OCI-LY3 (cell line): ENCODE results near the gene S100A13.
"Not testable (repeated sequence)": the region's sequence is repeated elsewhere in the genome, so short reads cannot be mapped to it uniquely, and the experiment has no call there.

ENCODE experiments used
- H2AFZ ChIP-seq: fragments of 200-600, 300-600 bp; shearing (Covaris generic); 2 replicates; pipeline ENCODE4 v1.6.0; 2014; ENCODE audit warnings: antibody characterized with exemption, low read depth, low read length
- H3K27ac ChIP-seq: fragments of 200-600, 300-600 bp; sonication (generic); 2 replicates; pipeline ENCODE4 v1.5.1; 2014; ENCODE audit warnings: mild to moderate bottlenecking, low read length, moderate library complexity, mixed read lengths
- H3K27me3 ChIP-seq: fragments of 200-600, 300-600 bp; sonication (generic); 2 replicates; pipeline ENCODE4 v1.6.1; 2014; ENCODE audit warnings: low read depth, low read length, mixed read lengths
- H3K36me3 ChIP-seq: fragments of 200-600, 300-600 bp; sonication (generic); replicated peaks from 2 replicates; pipeline ENCODE3; 2014; ENCODE audit warnings: low read depth, low read length, mixed read lengths
- H3K4me1 ChIP-seq: fragments of 300-600, 200-600 bp; sonication (generic); 2 replicates; pipeline ENCODE4 v1.6.1; 2014; ENCODE audit warnings: low read length, mixed read lengths
- H3K4me2 ChIP-seq: fragments of 200-600, 300-600 bp; sonication (generic); 2 replicates; pipeline ENCODE4 v1.6.1; 2014; ENCODE audit warnings: low read length, mixed read lengths
- H3K4me3 ChIP-seq: fragments of 300-600, 200-600 bp; sonication (generic); 2 replicates; pipeline ENCODE4 v1.5.1; 2014; ENCODE audit warnings: antibody characterized with exemption, mild to moderate bottlenecking, low read length, moderate library complexity
- H3K79me2 ChIP-seq: fragments of 300-600, 200-600 bp; shearing (Covaris generic); 2 replicates; pipeline ENCODE4 v1.6.1; 2014; ENCODE audit warnings: mild to moderate bottlenecking, low read length, mixed read lengths
- H3K9ac ChIP-seq: fragments of 300-600, 200-600 bp; shearing (Covaris generic); 2 replicates; pipeline ENCODE4 v1.6.0; 2014; ENCODE audit warnings: mild to moderate bottlenecking, low read length, moderate library complexity
- H3K9me3 ChIP-seq: fragments of 200-600, 300-600 bp; shearing (Covaris generic); 2 replicates; pipeline ENCODE4 v1.6.1; 2014; ENCODE audit warnings: low read length, mixed read lengths; ENCODE audit not compliant: insufficient read depth
- H4K20me1 ChIP-seq: fragments of 200-600, 300-600 bp; sonication (generic); 2 replicates; pipeline ENCODE4 v1.6.1; 2016; ENCODE audit warnings: low read length, mixed read lengths; ENCODE audit not compliant: insufficient read depth
- CTCF ChIP-seq: fragments of 200-600, 300-600 bp; sonication (generic); IDR thresholded peaks from 2 replicates; pipeline ENCODE4 v1.5.1; 2014; ENCODE audit warnings: antibody characterized with exemption, low read length, low read depth
- EZH2phosphoT487 ChIP-seq: fragments of 200-600 bp; shearing (Covaris generic); IDR thresholded peaks from 2 replicates; pipeline ENCODE4 v1.6.1; 2018; ENCODE audit warnings: antibody characterized with exemption, mixed run types, low read depth

The S100A13 gene

GRCh38 chr1:153626904-153627714 lies at the start of gene S100A13:
Gene S100A13 (minus strand): TSS chr1:153627505. CDS start chr1:153626472, 1,033 bp downstream.
- H3K4me3 ChIP-seq: peak within 1 kb of the TSS; percentile 75
- peak within 1 kb of the TSS; percentile 81 for H3K4me2 ChIP-seq
- no peaks in the 10 kb centered on the region for H3K79me2 ChIP-seq
- no peaks in the 10 kb centered on the region for H3K27me3 ChIP-seq
- H2AFZ ChIP-seq: peak within 1 kb of the TSS; percentile 49
- H3K27ac ChIP-seq: peak within 1 kb of the TSS; percentile 5; the same call in 1 of the 2 replicates
- peaks cover 4% of the 10 kb centered on the region for H3K36me3 ChIP-seq
- peaks cover 34% of the 10 kb centered on the region for H3K4me1 ChIP-seq
- TF ChIP-seq CTCF (0 out of 2 replicates have a peak, but pooled peaks have one; percentile 96), EZH2phosphoT487 (no peak)
- peak within 1 kb of the TSS; percentile 69 for H3K9ac ChIP-seq
- no peaks in the 10 kb centered on the region for H3K9me3 ChIP-seq
- no peaks in the 10 kb centered on the region for H4K20me1 ChIP-seq

GRCh38 chr1:153673511-153673910 lies 46.2 kb upstream of the S100A13 start:
- H3K79me2 ChIP-seq: peaks cover 23% of the 10 kb centered on the region
- H3K9ac ChIP-seq: no peak overlapping the region
- no peak overlapping the region for H3K27ac ChIP-seq
- no peak overlapping the region for H3K4me3 ChIP-seq
- peaks cover 9% of the 10 kb centered on the region for H3K4me1 ChIP-seq
- H3K4me2 ChIP-seq: no peak overlapping the region
- TF ChIP-seq EZH2phosphoT487 (no peak), CTCF (no peak)
- H3K9me3 ChIP-seq: no peaks in the 10 kb centered on the region
- no peak overlapping the region for H2AFZ ChIP-seq
- H3K36me3 ChIP-seq: peaks cover 17% of the 10 kb centered on the region
- no peaks in the 10 kb centered on the region for H4K20me1 ChIP-seq
- H3K27me3 ChIP-seq: peaks cover 8% of the 10 kb centered on the region; the same call in 1 of the 2 replicates

- H3K4me1 ChIP-seq: not testable (repeated sequence)
- peak overlapping the region; percentile 78 for H3K27ac ChIP-seq
Observed at GRCh38 chr1:153671628-153672353, 44.5 kb upstream of the S100A13 start.

More at GRCh38 chr1:153671628-153672353, 44.5 kb upstream of the S100A13 start:
- not testable (repeated sequence) for H3K27me3 ChIP-seq, H3K9me3 ChIP-seq, H4K20me1 ChIP-seq
- peaks cover 36% of the 10 kb centered on the region for H3K79me2 ChIP-seq
- H3K4me3 ChIP-seq: peak overlapping the region; percentile 87
- H3K9ac ChIP-seq: peak overlapping the region; percentile 88
- peak; percentile 31; the same call in 1 of the 2 replicates for TF ChIP-seq CTCF
- H3K36me3 ChIP-seq: peaks cover 32% of the 10 kb centered on the region
- H2AFZ ChIP-seq: peak overlapping the region; percentile 65
- peak overlapping the region; percentile 78 for H3K4me2 ChIP-seq
